HepG2 (cell line): ENCODE measurements around the gene UBR4. TPM values are rescaled to one million over a fixed set of nuclear protein-coding genes. Genes with fewer than 3 reads are reported as not detected.

Experiments used
- ATAC-seq: fragments of 200-7000 bp; cut with Tn5 transposase; 3 replicates; pipeline ENCODE4 v1.9.1; 2020; ENCODE audit warnings: mild to moderate bottlenecking, moderate library complexity
- BruUV-seq: library from RNA; stranded (reverse); fragments of 400-500 nt; replicated peaks from 2 replicates; lab custom pipeline; 2021; lab: Mats Ljungman, UMichigan
- CTCF ChIA-PET: fragments of 300-600 bp; formaldehyde crosslinking; extraction: SDS; loops from one replicate; lab custom pipeline; 2021; ENCODE audit warnings: low total read pairs, inconsistent platforms, low intra/inter-chr PET ratio; lab: Yijun Ruan, JAX
- POLR2A ChIA-PET: fragments of 350-600 bp; sonication (Branson Sonifier 250); formaldehyde crosslinking; loops from one replicate; lab custom pipeline; 2020; ENCODE audit warnings: antibody characterized with exemption, inconsistent platforms; lab: Yijun Ruan, JAX
- DNase-seq: peaks from one replicate; pipeline ENCODE4 v3.0.0-alpha.2; 2015; ENCODE audit warnings: low spot score
- FAIRE-seq: peaks from 3 replicates; lab custom pipeline; 2011; peaks lifted over from hg19 to GRCh38; lab: Jason Lieb, UNC
- H2AFZ ChIP-seq: one replicate; pipeline ENCODE4 v1.6.1; 2011; ENCODE audit warnings: low read length, inconsistent platforms
- H3K27ac ChIP-seq: fragments of 300-600 bp; 3 replicates; pipeline ENCODE4 v1.8.0; 2011; ENCODE audit warnings: mixed run types, mild to moderate bottlenecking, mixed read lengths, low read length, inconsistent platforms; ENCODE audit not compliant: insufficient read depth; ENCODE audit errors: extremely low read length
- H3K27me3 ChIP-seq, 2 experiments: fragments of 200-600 bp in 1 of 2; 2 replicates in 1 of 2; 3 replicates in 1 of 2; pipeline versions ENCODE4 v1.6.0 to v1.8.0; 2011; ENCODE audit warnings: low read length in 2 of 2, mild to moderate bottlenecking in 2 of 2, moderate library complexity in 2 of 2, inconsistent platforms in 1 of 2; ENCODE audit not compliant: insufficient read depth in 2 of 2, control insufficient read depth in 1 of 2
- H3K36me3 ChIP-seq, 2 experiments: fragments of 200-600 bp in 1 of 2; replicated peaks in 1 of 2; 2 replicates in 1 of 2; 3 replicates in 1 of 2; pipeline versions ENCODE4 v1.5.1 to v1.8.0; 2011; ENCODE audit warnings: low read length in 2 of 2, inconsistent platforms in 1 of 2; ENCODE audit not compliant: insufficient read depth in 2 of 2, control insufficient read depth in 1 of 2
- H3K4me1 ChIP-seq: 2 replicates; pipeline ENCODE4 v1.5.1; 2012; ENCODE audit warnings: low read length, inconsistent platforms; ENCODE audit not compliant: insufficient read depth
- H3K4me2 ChIP-seq: 2 replicates; pipeline ENCODE4 v1.6.0; 2011; ENCODE audit warnings: low read depth, low read length, inconsistent platforms
- H3K4me3 ChIP-seq, 3 experiments: fragments of 200-600 bp in 1 of 3; sonication (generic), shearing (Covaris generic) in 1 of 3; replicated peaks in 1 of 3; 2 replicates each; pipeline ENCODE4 v1.5.1; 2011 to 2016; ENCODE audit warnings: low read length in 3 of 3, inconsistent platforms in 2 of 3, low read depth in 2 of 3, mild to moderate bottlenecking in 2 of 3, control low read depth in 1 of 3, mixed read lengths in 1 of 3; ENCODE audit not compliant: insufficient read depth in 1 of 3
- H3K79me2 ChIP-seq: one replicate; pipeline ENCODE4 v1.6.1; 2011; ENCODE audit warnings: low read length, inconsistent platforms; ENCODE audit not compliant: insufficient read depth
- H3K9ac ChIP-seq: 2 replicates; pipeline ENCODE4 v1.6.0; 2011; ENCODE audit warnings: mild to moderate bottlenecking, low read depth, low read length, inconsistent platforms; ENCODE audit not compliant: insufficient read depth
- H3K9me3 ChIP-seq: 2 replicates; pipeline ENCODE4 v1.5.1; 2012; ENCODE audit warnings: mild to moderate bottlenecking, low read length
- H4K20me1 ChIP-seq: 2 replicates; pipeline ENCODE4 v1.6.0; 2011; ENCODE audit warnings: inconsistent platforms, mild to moderate bottlenecking, low read length, moderate library complexity; ENCODE audit not compliant: insufficient read depth
- HMG20A ChIP-seq: IDR thresholded peaks from 2 replicates; pipeline ENCODE4 v1.6.1; 2016; ENCODE audit warnings: borderline replicate concordance
- PCBP2 ChIP-seq: fragments of 200-400 bp; formaldehyde crosslinking; optimal IDR thresholded peaks from 2 replicates; pipeline ENCODE3; 2018; ENCODE audit warnings: low read length, low read depth; ENCODE audit not compliant: poor library complexity, severe bottlenecking
- PPARG ChIP-seq: conservative IDR thresholded peaks from 2 replicates; pipeline ENCODE4 v1.6.1; 2016; ENCODE audit warnings: missing biosample characterization, missing genetic modification reagents
- SRSF1 ChIP-seq: fragments of 200-400 bp; formaldehyde crosslinking; optimal IDR thresholded peaks from 2 replicates; pipeline ENCODE3; 2017; ENCODE audit warnings: mild to moderate bottlenecking, low read depth, low read length, moderate library complexity
- THAP11 ChIP-seq: IDR thresholded peaks from 2 replicates; pipeline ENCODE4 v1.6.1; 2016; ENCODE audit warnings: missing biosample characterization, missing genetic modification reagents
- ZBTB37 ChIP-seq: sonication (generic); formaldehyde crosslinking; IDR thresholded peaks from 2 replicates; pipeline ENCODE4 v1.4.0; 2020; ENCODE audit warnings: mild to moderate bottlenecking, missing genetic modification reagents
- ZNF143 ChIP-seq: sonication (generic); formaldehyde crosslinking; IDR thresholded peaks from 2 replicates; pipeline ENCODE4 v1.4.0; 2020; ENCODE audit warnings: missing genetic modification reagents
- ZNF317 ChIP-seq: sonication (generic); formaldehyde crosslinking; IDR thresholded peaks from 2 replicates; pipeline ENCODE4 v1.5.0; 2020; ENCODE audit warnings: mild to moderate bottlenecking, missing genetic modification reagents
- ZNF547 ChIP-seq: sonication (generic); formaldehyde crosslinking; IDR thresholded peaks from 2 replicates; pipeline ENCODE4 v1.5.1; 2020; ENCODE audit warnings: mild to moderate bottlenecking, missing genetic modification reagents
- ZNF577 ChIP-seq: sonication (generic); formaldehyde crosslinking; IDR thresholded peaks from 2 replicates; pipeline ENCODE4 v1.4.0; 2020; ENCODE audit warnings: mild to moderate bottlenecking, low read depth, missing genetic modification reagents, borderline replicate concordance
- ZNF75D ChIP-seq: sonication (generic); formaldehyde crosslinking; IDR thresholded peaks from 2 replicates; pipeline ENCODE4 v1.8.1; 2023; ENCODE audit warnings: missing genetic modification reagents, mild to moderate bottlenecking, borderline replicate concordance
- WGBS: methylation state at CpG from one replicate; pipeline ENCODE4 v1.1.6; 2017; ENCODE audit warnings: low lambda C conversion rate; 5-methylcytosine and 5-hydroxymethylcytosine counted together
- in situ Hi-C: cut with HindIII; loops from 2 replicates; pipeline ENCODE4 v1.10.0; 2017; ENCODE audit warnings: low pct_unique_long_range_greater_than_20kb; ENCODE audit not compliant: extremely low pct_ligation_motif_present
- intact Hi-C: fragments of 100-400 bp; cut with micrococcal nuclease; formaldehyde crosslinking; loops from one replicate; pipeline ENCODE4 v1.10.0; 2022; ENCODE audit not compliant: unreplicated experiment
- polyA plus RNA-seq, 8 experiments: library from polyadenylated mRNA; depleted of rRNA in 3 of 8; stranded (reverse) in 7 of 8; unstranded in 1 of 8; fragments of >200 nt; fragmentation: Illumina TruSeq in 4 of 8; extraction: Trizol in 4 of 8; gene quantifications; 2 replicates each; pipeline versions ENCODE4 v1.2.1 to v1.2.3, GENCODE V29; 2011 to 2016; ENCODE audit warnings: low read depth in 4 of 8, missing spikeins in 1 of 8, mixed read lengths in 1 of 8; ENCODE audit not compliant: insufficient read depth in 1 of 8
- total RNA-seq, 5 experiments: library from RNA; depleted of rRNA; stranded (reverse); fragments of >200 nt; fragmentation: Illumina TruSeq; extraction: Trizol; gene quantifications; 2 replicates each; pipeline ENCODE4 v1.2.3, GENCODE V29; 2016; ENCODE audit warnings: low read depth in 1 of 5
- TF ChIP-seq, protein P1 (sequence below): sonication (generic); formaldehyde crosslinking; IDR thresholded peaks from 2 replicates; pipeline ENCODE4 v1.8.0; 2022; ENCODE audit warnings: missing genetic modification reagents, mild to moderate bottlenecking, moderate library complexity, borderline replicate concordance
- TF ChIP-seq, protein P2 (sequence below): IDR thresholded peaks from 2 replicates; pipeline ENCODE4 v1.6.1; 2016

UBR4 gene
- total and polyA plus RNA-seq, 2 of the 13 experiments (the other 11 are each of a cell fraction or from before 2014, with no cell fraction given) = 59.1 to 106 TPM

GRCh38 chr1:19033515-19033839, 176.6 kb downstream of the UBR4 start:
- Histone ChIP-seq H3K4me2 (no peak overlapping the region), H3K9ac (no peak overlapping the region), H3K4me3 (no peak overlapping the region), H3K27me3 (peaks cover 11 to 72% of the 10 kb centered on the region in 2 experiments), H3K79me2 (no peaks in the 10 kb centered on the region), H2AFZ (no peak overlapping the region), H3K36me3 (no peaks in the 10 kb centered on the region), H3K4me1 (peaks cover 50% of the 10 kb centered on the region), H3K27ac (no peak overlapping the region), H3K9me3 (no peaks in the 10 kb centered on the region), H4K20me1 (no peaks in the 10 kb centered on the region)
- DNase-seq (no peak), FAIRE-seq (no peak), ATAC-seq (no peak)
- CTCF ChIA-PET = no interaction called here
- POLR2A ChIA-PET = no interaction called here
- WGBS = 48% methylated on average over 8 of the region's 8 CpGs
- intact Hi-C loops (no loop called here), in situ Hi-C loops (no loop called here)
- BruUV-seq = no TSS peak
- TF ChIP-seq, protein P1, sequence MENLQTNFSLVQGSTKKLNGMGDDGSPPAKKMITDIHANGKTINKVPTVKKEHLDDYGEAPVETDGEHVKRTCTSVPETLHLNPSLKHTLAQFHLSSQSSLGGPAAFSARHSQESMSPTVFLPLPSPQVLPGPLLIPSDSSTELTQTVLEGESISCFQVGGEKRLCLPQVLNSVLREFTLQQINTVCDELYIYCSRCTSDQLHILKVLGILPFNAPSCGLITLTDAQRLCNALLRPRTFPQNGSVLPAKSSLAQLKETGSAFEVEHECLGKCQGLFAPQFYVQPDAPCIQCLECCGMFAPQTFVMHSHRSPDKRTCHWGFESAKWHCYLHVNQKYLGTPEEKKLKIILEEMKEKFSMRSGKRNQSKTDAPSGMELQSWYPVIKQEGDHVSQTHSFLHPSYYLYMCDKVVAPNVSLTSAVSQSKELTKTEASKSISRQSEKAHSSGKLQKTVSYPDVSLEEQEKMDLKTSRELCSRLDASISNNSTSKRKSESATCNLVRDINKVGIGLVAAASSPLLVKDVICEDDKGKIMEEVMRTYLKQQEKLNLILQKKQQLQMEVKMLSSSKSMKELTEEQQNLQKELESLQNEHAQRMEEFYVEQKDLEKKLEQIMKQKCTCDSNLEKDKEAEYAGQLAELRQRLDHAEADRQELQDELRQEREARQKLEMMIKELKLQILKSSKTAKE (CRISPR knock-in tag) = no peak
- TF ChIP-seq THAP11 (CRISPR knock-in tag) (no peak), ZNF317 (no peak), ZNF75D (CRISPR knock-in tag) (no peak), HMG20A (CRISPR knock-in tag) (no peak), PPARG (CRISPR knock-in tag) (no peak), PCBP2 (no peak), ZBTB37 (no peak), ZNF143 (CRISPR knock-in tag) (no peak), ZNF547 (CRISPR knock-in tag) (no peak), SRSF1 (no peak), ZNF577 (no peak)
- TF ChIP-seq, protein P2, sequence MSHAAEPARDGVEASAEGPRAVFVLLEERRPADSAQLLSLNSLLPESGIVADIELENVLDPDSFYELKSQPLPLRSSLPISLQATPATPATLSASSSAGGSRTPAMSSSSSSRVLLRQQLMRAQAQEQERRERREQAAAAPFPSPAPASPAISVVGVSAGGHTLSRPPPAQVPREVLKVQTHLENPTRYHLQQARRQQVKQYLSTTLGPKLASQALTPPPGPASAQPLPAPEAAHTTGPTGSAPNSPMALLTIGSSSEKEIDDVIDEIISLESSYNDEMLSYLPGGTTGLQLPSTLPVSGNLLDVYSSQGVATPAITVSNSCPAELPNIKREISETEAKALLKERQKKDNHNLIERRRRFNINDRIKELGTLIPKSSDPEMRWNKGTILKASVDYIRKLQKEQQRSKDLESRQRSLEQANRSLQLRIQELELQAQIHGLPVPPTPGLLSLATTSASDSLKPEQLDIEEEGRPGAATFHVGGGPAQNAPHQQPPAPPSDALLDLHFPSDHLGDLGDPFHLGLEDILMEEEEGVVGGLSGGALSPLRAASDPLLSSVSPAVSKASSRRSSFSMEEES (CRISPR knock-in tag) = no peak
